DOHH2 (cell line): Measurements from ENCODE around the gene MED19.

Experiments used
- EZH2phosphoT487 ChIP-seq: fragments of 200-600 bp; sonication (generic); IDR thresholded peaks from 2 replicates; pipeline ENCODE4 v1.6.1; 2017; ENCODE audit warnings: borderline replicate concordance, mild to moderate bottlenecking, antibody characterized with exemption, low read length, moderate library complexity, mixed read lengths
- TF ChIP-seq, protein P1 (sequence below): fragments of 200-600 bp; sonication (generic); IDR thresholded peaks from one replicate; pipeline ENCODE4 v1.5.1; 2014; ENCODE audit warnings: antibody characterized with exemption, mild to moderate bottlenecking, low read depth, low read length; ENCODE audit not compliant: poor library complexity, severe bottlenecking

DNA sequence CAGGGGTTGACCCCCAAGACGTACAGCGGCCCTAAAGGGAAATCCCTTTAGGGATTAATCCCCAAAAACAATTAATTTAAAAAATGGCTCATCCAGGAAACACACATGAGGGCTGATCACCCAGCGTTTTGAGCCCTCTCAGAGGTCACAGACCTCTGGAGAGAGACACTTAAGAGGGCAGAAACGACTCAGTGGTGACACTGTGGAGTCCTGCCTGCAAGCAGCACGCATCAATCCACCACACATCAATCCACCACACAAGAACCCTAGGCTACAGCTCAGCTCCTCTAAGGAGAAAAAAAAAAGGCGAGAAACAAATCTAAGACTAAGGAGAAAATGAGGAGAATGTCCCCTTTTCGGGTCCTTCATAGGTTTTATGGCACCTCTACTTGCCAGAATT lies 16.8 kb upstream of the MED19 start:
- TF ChIP-seq, protein P1, sequence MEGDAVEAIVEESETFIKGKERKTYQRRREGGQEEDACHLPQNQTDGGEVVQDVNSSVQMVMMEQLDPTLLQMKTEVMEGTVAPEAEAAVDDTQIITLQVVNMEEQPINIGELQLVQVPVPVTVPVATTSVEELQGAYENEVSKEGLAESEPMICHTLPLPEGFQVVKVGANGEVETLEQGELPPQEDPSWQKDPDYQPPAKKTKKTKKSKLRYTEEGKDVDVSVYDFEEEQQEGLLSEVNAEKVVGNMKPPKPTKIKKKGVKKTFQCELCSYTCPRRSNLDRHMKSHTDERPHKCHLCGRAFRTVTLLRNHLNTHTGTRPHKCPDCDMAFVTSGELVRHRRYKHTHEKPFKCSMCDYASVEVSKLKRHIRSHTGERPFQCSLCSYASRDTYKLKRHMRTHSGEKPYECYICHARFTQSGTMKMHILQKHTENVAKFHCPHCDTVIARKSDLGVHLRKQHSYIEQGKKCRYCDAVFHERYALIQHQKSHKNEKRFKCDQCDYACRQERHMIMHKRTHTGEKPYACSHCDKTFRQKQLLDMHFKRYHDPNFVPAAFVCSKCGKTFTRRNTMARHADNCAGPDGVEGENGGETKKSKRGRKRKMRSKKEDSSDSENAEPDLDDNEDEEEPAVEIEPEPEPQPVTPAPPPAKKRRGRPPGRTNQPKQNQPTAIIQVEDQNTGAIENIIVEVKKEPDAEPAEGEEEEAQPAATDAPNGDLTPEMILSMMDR: no peak
- TF ChIP-seq EZH2phosphoT487: no peak
